ENCODE measurements around the gene SEC14L1.
A peak's percentile ranks its signal among the peaks of the same experiment; 100 is the strongest.

Gene SEC14L1

GRCh38 chr17:77203436-77203835 lies 62.7 kb downstream of the SEC14L1 start:
- no peak overlapping the region for H3K4me3 ChIP-seq (ENCODE audit: low read depth in 1 of 2, low read length in 2 of 2)
- H3K27ac ChIP-seq (ENCODE audit: low read length), result no peak overlapping the region
- no peaks in the 10 kb centered on the region for H3K27me3 ChIP-seq (ENCODE audit: low read depth, low read length)
- H3K4me1 ChIP-seq (ENCODE audit: control insufficient read depth in 1 of 2, insufficient read depth in 2 of 2, low read length in 2 of 2), result no peaks in the 10 kb centered on the region
- no peaks in the 10 kb centered on the region for H3K9me3 ChIP-seq (ENCODE audit: control insufficient read depth in 1 of 2, low read length in 2 of 2)
- peaks cover 54 to 80% of the 10 kb centered on the region in 2 donors for H3K36me3 ChIP-seq (ENCODE audit: control insufficient read depth in 1 of 2, insufficient read depth in 2 of 2, low read length in 2 of 2)

GRCh38 chr17:77203846-77204245 lies 63.1 kb downstream of the SEC14L1 start:
- H3K27me3 ChIP-seq (ENCODE audit: low read depth, low read length), result no peaks in the 10 kb centered on the region
- H3K36me3 ChIP-seq (ENCODE audit: control insufficient read depth in 1 of 2, insufficient read depth in 2 of 2, low read length in 2 of 2), result peaks cover 58 to 81% of the 10 kb centered on the region in 2 donors
- no peak overlapping the region for H3K4me3 ChIP-seq (ENCODE audit: low read depth in 1 of 2, low read length in 2 of 2)
- no peaks in the 10 kb centered on the region for H3K4me1 ChIP-seq (ENCODE audit: control insufficient read depth in 1 of 2, insufficient read depth in 2 of 2, low read length in 2 of 2)
- no peaks in the 10 kb centered on the region for H3K9me3 ChIP-seq (ENCODE audit: control insufficient read depth in 1 of 2, low read length in 2 of 2)
- H3K27ac ChIP-seq (ENCODE audit: low read length), result no peak overlapping the region

- no peak overlapping the region for H3K27ac ChIP-seq (ENCODE audit: low read length)
- no peaks in the 10 kb centered on the region for H3K27me3 ChIP-seq (ENCODE audit: low read depth, low read length)
- no peaks in the 10 kb centered on the region for H3K4me1 ChIP-seq (ENCODE audit: control insufficient read depth in 1 of 2, insufficient read depth in 2 of 2, low read length in 2 of 2)
- H3K36me3 ChIP-seq (ENCODE audit: control insufficient read depth in 1 of 2, insufficient read depth in 2 of 2, low read length in 2 of 2), result peaks cover 61 to 81% of the 10 kb centered on the region in 2 donors
- no peak overlapping the region for H3K4me3 ChIP-seq (ENCODE audit: low read depth in 1 of 2, low read length in 2 of 2)
- no peaks in the 10 kb centered on the region for H3K9me3 ChIP-seq (ENCODE audit: control insufficient read depth in 1 of 2, low read length in 2 of 2)
Measured at GRCh38 chr17:77204536-77204935, 63.8 kb downstream of the SEC14L1 start.

- H3K4me1 ChIP-seq (ENCODE audit: control insufficient read depth in 1 of 2, insufficient read depth in 2 of 2, low read length in 2 of 2), result peaks cover 0 to 7% of the 10 kb centered on the region in 2 donors
- H3K27ac ChIP-seq (ENCODE audit: low read length), result no peak overlapping the region
- H3K9me3 ChIP-seq (ENCODE audit: control insufficient read depth in 1 of 2, low read length in 2 of 2), result no peaks in the 10 kb centered on the region
- no peaks in the 10 kb centered on the region for H3K27me3 ChIP-seq (ENCODE audit: low read depth, low read length)
- H3K36me3 ChIP-seq (ENCODE audit: control insufficient read depth in 1 of 2, insufficient read depth in 2 of 2, low read length in 2 of 2), result peaks cover 64 to 82% of the 10 kb centered on the region in 2 donors
- H3K4me3 ChIP-seq (ENCODE audit: low read depth in 1 of 2, low read length in 2 of 2), result no peak overlapping the region
Measured at GRCh38 chr17:77205396-77206125, 64.8 kb downstream of the SEC14L1 start.

- H3K36me3 ChIP-seq (ENCODE audit: control insufficient read depth in 1 of 2, insufficient read depth in 2 of 2, low read length in 2 of 2), result peaks cover 65 to 82% of the 10 kb centered on the region in 2 donors
Measured at GRCh38 chr17:77206158-77206956, 65.6 kb downstream of the SEC14L1 start.

GRCh38 chr17:77207689-77208216 lies 67.0 kb downstream of the SEC14L1 start:
- peaks cover 73 to 87% of the 10 kb centered on the region in 2 donors for H3K36me3 ChIP-seq (ENCODE audit: control insufficient read depth in 1 of 2, insufficient read depth in 2 of 2, low read length in 2 of 2)
- H3K4me1 ChIP-seq (ENCODE audit: control insufficient read depth in 1 of 2, insufficient read depth in 2 of 2, low read length in 2 of 2), result peaks cover 0 to 16% of the 10 kb centered on the region in 2 donors
- H3K9me3 ChIP-seq (ENCODE audit: control insufficient read depth in 1 of 2, low read length in 2 of 2), result no peaks in the 10 kb centered on the region
- H3K27ac ChIP-seq (ENCODE audit: low read length), result peak overlapping the region; percentile 22
- H3K4me3 ChIP-seq (ENCODE audit: low read depth in 1 of 2, low read length in 2 of 2), result no peak overlapping the region
- H3K27me3 ChIP-seq (ENCODE audit: low read depth, low read length), result no peaks in the 10 kb centered on the region

More at GRCh38 chr17:77206158-77206956, 65.6 kb downstream of the SEC14L1 start:
- H3K4me3 ChIP-seq (ENCODE audit: low read depth in 1 of 2, low read length in 2 of 2), result no peak overlapping the region
- no peaks in the 10 kb centered on the region for H3K27me3 ChIP-seq (ENCODE audit: low read depth, low read length)
- peaks cover 0 to 7% of the 10 kb centered on the region in 2 donors for H3K4me1 ChIP-seq (ENCODE audit: control insufficient read depth in 1 of 2, insufficient read depth in 2 of 2, low read length in 2 of 2)
- H3K27ac ChIP-seq (ENCODE audit: low read length), result no peak overlapping the region
- H3K9me3 ChIP-seq (ENCODE audit: control insufficient read depth in 1 of 2, low read length in 2 of 2), result no peaks in the 10 kb centered on the region

GRCh38 chr17:77208217-77208808 lies 67.5 kb downstream of the SEC14L1 start:
- Histone ChIP-seq H3K27ac (ENCODE audit: low read length) (peak overlapping the region; percentile 22), H3K4me3 (ENCODE audit: low read depth in 1 of 2, low read length in 2 of 2) (no peak overlapping the region), H3K36me3 (ENCODE audit: control insufficient read depth in 1 of 2, insufficient read depth in 2 of 2, low read length in 2 of 2) (peaks cover 76 to 89% of the 10 kb centered on the region in 2 donors), H3K9me3 (ENCODE audit: control insufficient read depth in 1 of 2, low read length in 2 of 2) (no peaks in the 10 kb centered on the region), H3K4me1 (ENCODE audit: control insufficient read depth in 1 of 2, insufficient read depth in 2 of 2, low read length in 2 of 2) (peaks cover 0 to 21% of the 10 kb centered on the region in 2 donors), H3K27me3 (ENCODE audit: low read depth, low read length) (no peaks in the 10 kb centered on the region)

- Histone ChIP-seq H3K4me3 (ENCODE audit: low read depth in 1 of 2, low read length in 2 of 2) (no peak overlapping the region), H3K4me1 (ENCODE audit: control insufficient read depth in 1 of 2, insufficient read depth in 2 of 2, low read length in 2 of 2) (peaks cover 0 to 21% of the 10 kb centered on the region in 2 donors), H3K27ac (ENCODE audit: low read length) (no peak overlapping the region), H3K36me3 (ENCODE audit: control insufficient read depth in 1 of 2, insufficient read depth in 2 of 2, low read length in 2 of 2) (peaks cover 81 to 89% of the 10 kb centered on the region in 2 donors), H3K27me3 (ENCODE audit: low read depth, low read length) (no peaks in the 10 kb centered on the region), H3K9me3 (ENCODE audit: control insufficient read depth in 1 of 2, low read length in 2 of 2) (no peaks in the 10 kb centered on the region)
Measured at GRCh38 chr17:77208856-77209255, 68.1 kb downstream of the SEC14L1 start.

- H3K27me3 ChIP-seq (ENCODE audit: low read depth, low read length), result no peaks in the 10 kb centered on the region
- H3K9me3 ChIP-seq (ENCODE audit: control insufficient read depth in 1 of 2, low read length in 2 of 2), result no peaks in the 10 kb centered on the region
- H3K4me3 ChIP-seq (ENCODE audit: low read depth in 1 of 2, low read length in 2 of 2), result no peak overlapping the region
- peaks cover 0 to 21% of the 10 kb centered on the region in 2 donors for H3K4me1 ChIP-seq (ENCODE audit: control insufficient read depth in 1 of 2, insufficient read depth in 2 of 2, low read length in 2 of 2)
- H3K36me3 ChIP-seq (ENCODE audit: control insufficient read depth in 1 of 2, insufficient read depth in 2 of 2, low read length in 2 of 2), result peaks cover 86 to 92% of the 10 kb centered on the region in 2 donors
- no peak overlapping the region for H3K27ac ChIP-seq (ENCODE audit: low read length)
Measured at GRCh38 chr17:77209330-77209748, 68.6 kb downstream of the SEC14L1 start.

- Histone ChIP-seq H3K27ac (ENCODE audit: low read length) (no peak overlapping the region), H3K9me3 (ENCODE audit: control insufficient read depth in 1 of 2, low read length in 2 of 2) (no peaks in the 10 kb centered on the region), H3K4me1 (ENCODE audit: control insufficient read depth in 1 of 2, insufficient read depth in 2 of 2, low read length in 2 of 2) (peaks cover 0 to 21% of the 10 kb centered on the region in 2 donors), H3K36me3 (ENCODE audit: control insufficient read depth in 1 of 2, insufficient read depth in 2 of 2, low read length in 2 of 2) (peaks cover 86 to 88% of the 10 kb centered on the region in 2 donors), H3K27me3 (ENCODE audit: low read depth, low read length) (no peaks in the 10 kb centered on the region), H3K4me3 (ENCODE audit: low read depth in 1 of 2, low read length in 2 of 2) (no peak overlapping the region)
Measured at GRCh38 chr17:77210331-77210730, 69.6 kb downstream of the SEC14L1 start.

Data from muscle layer of duodenum (tissue), 2 donors.